PFSK-1 (cell line): Measurements from ENCODE around the gene DUOX1.

Source experiments
- FOXP2 ChIP-seq: optimal IDR thresholded peaks from 2 replicates; pipeline ENCODE3; 2011; ENCODE audit warnings: borderline replicate concordance, control low read depth, inconsistent platforms; ENCODE audit not compliant: insufficient read depth; ENCODE audit errors: extremely low read length, extremely low read depth
- POLR2AphosphoS5 ChIP-seq: IDR thresholded peaks from 2 replicates; pipeline ENCODE4 v1.6.1; 2012; ENCODE audit warnings: low read depth, mild to moderate bottlenecking, control low read depth, low read length, moderate library complexity
- SIN3A ChIP-seq: IDR thresholded peaks from 2 replicates; pipeline ENCODE4 v1.6.1; 2012; ENCODE audit warnings: mild to moderate bottlenecking, low read length, moderate library complexity, borderline replicate concordance; ENCODE audit not compliant: insufficient read depth
- TAF1 ChIP-seq: IDR thresholded peaks from 2 replicates; pipeline ENCODE4 v1.6.1; 2012; ENCODE audit warnings: low read length, control low read depth, borderline replicate concordance; ENCODE audit not compliant: insufficient read depth
- TF ChIP-seq, protein P1 (sequence below), 2 experiments: IDR thresholded peaks; 2 replicates each; pipeline versions ENCODE4 v1.6.1 to v1.8.0; 2011 to 2012; ENCODE audit warnings: low read depth in 2 of 2, low read length in 2 of 2, control low read depth in 1 of 2, inconsistent platforms in 1 of 2, mild to moderate bottlenecking in 1 of 2, moderate library complexity in 1 of 2; ENCODE audit not compliant: insufficient read depth in 1 of 2

Gene DUOX1

DNA sequence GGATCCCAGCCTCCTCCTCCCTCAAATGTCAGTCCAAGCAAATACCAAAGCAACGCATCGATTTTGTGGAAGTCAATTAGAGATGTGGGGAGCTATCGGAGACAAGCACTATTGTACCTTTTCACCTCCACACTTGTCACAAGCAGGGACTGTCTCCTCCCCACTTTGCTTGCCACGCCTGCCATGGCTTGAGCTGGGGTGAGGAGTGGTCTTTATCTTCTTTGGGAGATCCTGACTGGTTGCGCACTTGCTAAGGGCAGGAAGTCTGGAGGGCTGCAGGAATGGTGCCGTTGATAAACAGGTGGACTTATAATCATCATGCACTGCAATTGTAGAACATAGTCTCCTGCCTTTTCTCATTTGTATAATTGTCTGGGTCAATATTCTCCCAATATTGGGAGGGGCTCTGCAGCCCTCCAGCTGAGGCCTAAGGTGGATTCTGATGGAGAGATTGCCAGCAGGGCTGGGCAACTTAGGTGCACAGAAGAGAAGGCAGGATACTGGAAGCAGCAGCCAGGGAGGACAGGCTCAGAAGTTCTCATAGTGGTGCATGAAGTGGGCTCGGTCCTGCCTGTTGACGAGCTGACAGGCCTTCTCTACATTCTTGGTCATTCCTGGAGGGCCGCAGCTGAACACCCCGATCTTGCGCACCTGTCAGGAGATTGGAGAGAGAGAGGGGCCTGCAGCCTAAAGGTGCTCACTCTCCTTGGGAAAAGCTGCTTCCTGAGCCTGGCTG is 36.0 kb upstream of the DUOX1 start:
- TF ChIP-seq POLR2AphosphoS5 (no peak), FOXP2 (no peak), TAF1 (no peak), SIN3A (no peak)
- TF ChIP-seq, protein P1, sequence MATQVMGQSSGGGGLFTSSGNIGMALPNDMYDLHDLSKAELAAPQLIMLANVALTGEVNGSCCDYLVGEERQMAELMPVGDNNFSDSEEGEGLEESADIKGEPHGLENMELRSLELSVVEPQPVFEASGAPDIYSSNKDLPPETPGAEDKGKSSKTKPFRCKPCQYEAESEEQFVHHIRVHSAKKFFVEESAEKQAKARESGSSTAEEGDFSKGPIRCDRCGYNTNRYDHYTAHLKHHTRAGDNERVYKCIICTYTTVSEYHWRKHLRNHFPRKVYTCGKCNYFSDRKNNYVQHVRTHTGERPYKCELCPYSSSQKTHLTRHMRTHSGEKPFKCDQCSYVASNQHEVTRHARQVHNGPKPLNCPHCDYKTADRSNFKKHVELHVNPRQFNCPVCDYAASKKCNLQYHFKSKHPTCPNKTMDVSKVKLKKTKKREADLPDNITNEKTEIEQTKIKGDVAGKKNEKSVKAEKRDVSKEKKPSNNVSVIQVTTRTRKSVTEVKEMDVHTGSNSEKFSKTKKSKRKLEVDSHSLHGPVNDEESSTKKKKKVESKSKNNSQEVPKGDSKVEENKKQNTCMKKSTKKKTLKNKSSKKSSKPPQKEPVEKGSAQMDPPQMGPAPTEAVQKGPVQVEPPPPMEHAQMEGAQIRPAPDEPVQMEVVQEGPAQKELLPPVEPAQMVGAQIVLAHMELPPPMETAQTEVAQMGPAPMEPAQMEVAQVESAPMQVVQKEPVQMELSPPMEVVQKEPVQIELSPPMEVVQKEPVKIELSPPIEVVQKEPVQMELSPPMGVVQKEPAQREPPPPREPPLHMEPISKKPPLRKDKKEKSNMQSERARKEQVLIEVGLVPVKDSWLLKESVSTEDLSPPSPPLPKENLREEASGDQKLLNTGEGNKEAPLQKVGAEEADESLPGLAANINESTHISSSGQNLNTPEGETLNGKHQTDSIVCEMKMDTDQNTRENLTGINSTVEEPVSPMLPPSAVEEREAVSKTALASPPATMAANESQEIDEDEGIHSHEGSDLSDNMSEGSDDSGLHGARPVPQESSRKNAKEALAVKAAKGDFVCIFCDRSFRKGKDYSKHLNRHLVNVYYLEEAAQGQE (IDR thresholded peaks at IDR 0.05; ENCODE audit: insufficient read depth in 1 of 2, low read depth in 2 of 2, low read length in 2 of 2) = no peak

DNA sequence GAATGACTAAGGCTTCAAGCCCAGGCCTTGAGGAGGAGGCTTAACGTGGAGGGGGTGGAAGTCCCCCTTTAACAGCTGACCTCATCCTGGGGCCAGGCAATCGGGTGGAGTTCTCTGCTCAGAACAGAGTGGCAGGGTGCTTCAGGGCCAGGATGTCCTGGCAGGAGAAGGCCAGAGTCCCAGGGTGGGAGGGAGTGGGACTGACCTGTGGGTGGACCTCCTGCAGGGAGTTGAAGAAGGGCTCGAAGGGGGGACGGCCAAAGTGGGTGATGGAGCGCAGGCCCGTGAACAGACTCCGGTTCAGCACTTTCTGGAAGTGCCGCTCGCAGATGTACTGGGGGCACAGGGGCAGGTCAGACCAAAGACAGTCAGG is 35.5 kb upstream of the DUOX1 start:
- TF ChIP-seq POLR2AphosphoS5 = no peak
- TF ChIP-seq, protein P1 (IDR thresholded peaks at IDR 0.05; ENCODE audit: insufficient read depth in 1 of 2, low read depth in 2 of 2, low read length in 2 of 2) = no peak

DNA sequence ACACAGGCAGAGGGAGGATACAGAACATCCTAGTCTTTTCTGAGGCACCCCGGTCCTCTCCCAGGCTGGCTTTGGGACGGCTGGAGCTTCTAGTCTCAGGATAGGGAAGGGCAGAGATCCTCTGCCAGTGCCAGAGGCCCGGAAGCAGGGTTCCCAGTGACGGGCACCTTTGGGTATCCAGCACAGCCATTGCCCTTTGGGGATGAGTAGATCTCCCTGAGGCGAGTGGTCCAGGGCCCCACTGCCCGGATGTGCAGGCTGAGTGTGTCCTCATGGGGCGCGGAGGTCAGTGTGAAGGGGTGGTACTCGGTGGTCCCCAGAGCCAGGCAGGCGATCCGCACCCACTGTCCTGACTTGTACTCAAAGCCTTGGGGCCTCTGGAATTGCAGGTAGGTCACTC is 34.1 kb upstream of the DUOX1 start:
- TF ChIP-seq SIN3A (no peak), TAF1 (no peak)
- TF ChIP-seq, protein P1 (IDR thresholded peaks at IDR 0.05; ENCODE audit: insufficient read depth in 1 of 2, low read depth in 2 of 2, low read length in 2 of 2) = no peak

DNA sequence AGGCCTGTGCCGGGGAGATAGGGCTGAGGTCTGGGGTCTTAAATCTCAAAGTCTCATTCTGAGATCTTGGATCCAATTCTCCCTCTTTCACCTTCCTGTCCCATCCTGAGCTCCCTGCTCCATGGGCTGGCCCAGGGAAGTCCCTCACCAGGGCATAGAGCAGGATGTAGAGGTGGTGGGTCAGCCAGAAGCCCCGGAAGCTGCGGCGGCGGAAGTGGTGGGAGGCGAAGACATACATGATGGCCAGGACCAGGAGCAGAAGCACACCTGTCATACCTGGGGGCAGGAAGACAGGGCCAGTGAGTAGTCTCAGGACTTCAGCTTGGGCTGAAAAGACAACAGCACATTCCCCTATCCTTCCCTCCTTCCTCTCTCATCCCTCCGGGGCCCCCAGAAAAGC is 32.3 kb upstream of the DUOX1 start:
- TF ChIP-seq POLR2AphosphoS5 (no peak), SIN3A (no peak), FOXP2 (no peak), TAF1 (no peak)
- TF ChIP-seq, protein P1 (IDR thresholded peaks at IDR 0.05; ENCODE audit: insufficient read depth in 1 of 2, low read depth in 2 of 2, low read length in 2 of 2) = no peak

DNA sequence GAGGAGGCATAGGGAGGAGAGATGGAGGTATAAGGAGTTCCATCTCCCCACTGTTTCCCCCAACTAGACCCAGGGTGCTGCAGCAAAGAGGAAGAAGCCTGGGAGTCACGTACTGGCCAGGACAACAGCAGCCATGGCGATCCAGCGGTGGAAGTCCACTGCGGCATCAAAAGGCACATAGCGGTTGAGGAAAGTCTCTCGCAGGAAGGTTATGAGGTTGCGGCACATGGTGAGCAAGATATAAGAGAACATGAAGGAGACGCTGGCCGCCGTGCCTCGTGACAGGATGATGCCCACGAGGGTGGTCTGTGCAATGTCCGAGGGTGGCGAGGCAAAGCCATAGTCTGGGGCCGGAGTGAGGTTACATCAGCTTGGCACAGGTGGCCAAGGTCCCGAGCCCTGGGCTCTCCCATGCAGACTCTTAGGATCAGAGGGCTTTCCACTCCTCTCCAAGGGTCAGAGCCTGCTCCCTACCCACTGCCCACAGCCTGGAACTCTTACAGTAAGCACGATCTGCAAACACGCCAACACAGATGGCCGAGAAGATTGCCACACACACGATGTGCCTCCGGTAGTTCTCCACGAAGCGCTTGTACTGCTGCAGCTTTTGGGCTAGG is 30.1 kb upstream of the DUOX1 start:
- no peak for TF ChIP-seq FOXP2
- TF ChIP-seq SIN3A = no peak
- no peak for TF ChIP-seq POLR2AphosphoS5
- TF ChIP-seq TAF1 = no peak
- TF ChIP-seq, protein P1 (IDR thresholded peaks at IDR 0.05; ENCODE audit: insufficient read depth in 1 of 2, low read depth in 2 of 2, low read length in 2 of 2) = no peak
